Limb (tissue), 2 donors: Measurements from ENCODE around the gene ITGBL1.

ENCODE experiments used
- DNase-seq, 2 donors: peaks; one replicate each; pipeline ENCODE4 v3.0.0-alpha.2; 2016; ENCODE audit errors: extremely low spot score in 2 of 2

ITGBL1 gene

DNA sequence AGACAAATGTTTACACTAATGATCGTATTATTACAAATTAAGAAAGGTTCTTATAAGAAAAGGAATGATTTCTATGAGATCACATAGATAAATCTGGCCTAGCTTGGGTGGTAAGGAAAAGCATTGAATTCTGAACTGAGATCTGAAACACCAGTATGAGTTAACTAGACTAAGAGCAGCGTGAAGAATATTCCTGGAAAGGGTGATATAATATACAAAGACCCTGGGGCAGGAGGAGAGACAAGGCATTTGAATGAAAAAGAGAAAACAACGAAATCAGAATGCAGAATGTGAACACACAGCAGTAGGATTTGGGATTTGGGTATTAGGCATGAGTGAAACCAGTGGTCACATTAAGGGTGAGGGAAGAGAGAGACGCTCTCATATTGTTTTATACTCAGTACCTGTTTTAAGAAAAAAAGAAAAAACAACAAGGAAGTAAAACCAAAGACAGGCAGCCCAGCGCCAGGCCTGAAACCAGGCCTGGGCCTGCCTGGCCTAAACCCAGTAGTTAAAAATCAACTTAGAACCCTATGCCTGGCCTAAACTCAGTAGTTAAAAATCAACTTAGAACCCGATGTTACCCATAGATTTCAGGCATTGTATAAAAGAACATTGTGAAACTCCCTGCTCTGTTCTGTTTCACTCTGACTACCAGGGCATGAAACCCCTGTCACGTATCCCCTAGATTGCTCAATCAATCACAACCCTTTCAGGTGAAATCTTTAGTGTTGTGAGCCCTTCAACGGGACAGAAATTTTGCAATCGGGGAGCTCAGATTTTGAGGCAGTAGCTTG, 287.1 kb downstream of the ITGBL1 start:
- no peak for DNase-seq

DNA sequence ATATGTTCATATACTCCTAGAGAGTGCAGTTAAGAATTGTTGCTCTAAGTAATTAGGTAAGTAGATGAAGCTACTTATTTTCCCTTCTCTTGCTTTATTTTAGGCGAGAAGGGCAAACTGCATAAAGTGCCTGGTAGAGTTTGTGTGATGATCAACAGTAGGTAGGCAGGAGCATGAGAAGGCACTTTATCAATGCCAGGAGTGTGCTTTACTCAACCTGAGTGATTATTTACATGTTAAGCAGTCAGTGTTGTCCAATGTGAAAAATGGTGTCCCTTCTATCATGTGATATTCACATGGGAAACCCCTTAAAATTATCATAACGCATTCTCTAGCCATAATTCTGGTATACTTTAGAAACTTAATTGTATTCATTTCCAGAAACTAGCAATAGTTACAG, 294.0 kb downstream of the ITGBL1 start:
- no peak for DNase-seq

DNA sequence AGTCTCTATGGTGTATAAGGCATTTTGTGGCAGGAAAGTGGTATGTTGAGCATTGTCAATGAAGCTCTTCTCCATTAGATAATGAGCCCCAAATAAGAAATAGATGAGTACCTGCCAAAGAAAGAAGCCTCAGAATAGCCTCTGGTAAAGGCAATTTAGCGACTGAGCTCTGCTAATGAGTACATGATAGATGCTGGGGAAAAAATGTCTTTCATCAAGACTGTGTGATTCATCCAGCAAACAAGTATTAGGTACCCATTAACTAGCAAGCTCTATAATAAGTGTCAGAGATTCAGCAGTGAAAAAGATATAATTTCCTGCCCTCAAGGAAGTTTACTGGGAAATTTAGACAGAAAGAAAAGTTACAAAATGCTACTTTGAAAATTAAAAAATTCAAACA, 294.6 kb downstream of the ITGBL1 start:
- no peak for DNase-seq

DNA sequence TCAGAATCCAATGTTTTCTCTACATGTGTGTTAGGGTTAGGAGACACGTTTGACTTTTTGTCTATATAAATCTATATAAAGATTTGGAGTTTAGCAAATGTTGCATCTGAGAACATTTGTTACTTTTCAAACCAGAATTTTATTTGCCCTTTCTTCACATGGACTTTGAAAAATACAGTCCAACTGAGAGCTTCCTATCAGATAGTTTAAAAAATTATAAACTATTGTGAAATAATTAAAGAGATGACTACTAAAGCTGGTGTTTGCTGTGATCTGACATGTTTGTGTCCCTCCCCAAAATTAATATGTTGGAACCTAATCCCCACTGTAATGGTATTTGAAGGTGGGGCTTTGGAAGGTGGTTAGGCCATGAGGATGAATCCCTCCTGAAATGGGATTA, 297.1 kb downstream of the ITGBL1 start:
- DNase-seq = no peak

DNA sequence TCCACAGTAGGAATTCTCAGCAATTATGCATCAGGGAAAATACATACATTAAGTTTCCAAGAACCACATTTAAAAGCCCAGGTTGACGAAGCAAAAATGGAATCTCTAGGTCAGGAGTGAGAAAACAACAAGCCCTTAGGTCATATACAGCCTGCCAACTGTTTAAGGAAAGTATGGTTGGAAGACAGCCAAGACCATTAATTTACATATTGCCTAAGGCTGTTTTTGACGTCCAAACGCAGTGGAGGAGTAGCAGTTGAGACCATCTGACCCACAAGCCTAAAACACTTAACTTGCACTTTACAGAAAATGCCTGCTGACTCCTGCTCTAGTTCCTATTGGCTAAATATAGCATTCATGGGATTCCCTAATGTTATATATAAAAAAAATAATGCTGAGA, 299.0 kb downstream of the ITGBL1 start:
- no peak for DNase-seq

DNA sequence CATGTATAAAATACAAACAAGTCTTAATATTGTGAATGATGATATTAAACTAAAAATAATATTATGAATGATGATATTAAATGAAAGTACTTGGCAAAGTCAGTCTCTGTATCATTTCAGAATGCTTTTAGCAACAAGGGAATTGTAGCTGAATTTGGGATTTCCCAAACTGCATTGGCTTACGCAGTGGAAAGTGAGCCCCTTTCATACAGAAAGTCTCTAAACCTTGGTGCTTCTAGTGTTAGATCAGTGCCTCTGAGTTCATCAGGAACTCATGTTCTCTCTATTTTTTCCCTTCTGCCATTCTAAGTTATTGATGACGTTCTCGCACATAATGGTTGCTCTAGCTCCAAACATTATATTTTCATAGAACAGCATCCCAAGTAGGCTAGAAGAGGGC, 300.0 kb downstream of the ITGBL1 start:
- no peak for DNase-seq

DNA sequence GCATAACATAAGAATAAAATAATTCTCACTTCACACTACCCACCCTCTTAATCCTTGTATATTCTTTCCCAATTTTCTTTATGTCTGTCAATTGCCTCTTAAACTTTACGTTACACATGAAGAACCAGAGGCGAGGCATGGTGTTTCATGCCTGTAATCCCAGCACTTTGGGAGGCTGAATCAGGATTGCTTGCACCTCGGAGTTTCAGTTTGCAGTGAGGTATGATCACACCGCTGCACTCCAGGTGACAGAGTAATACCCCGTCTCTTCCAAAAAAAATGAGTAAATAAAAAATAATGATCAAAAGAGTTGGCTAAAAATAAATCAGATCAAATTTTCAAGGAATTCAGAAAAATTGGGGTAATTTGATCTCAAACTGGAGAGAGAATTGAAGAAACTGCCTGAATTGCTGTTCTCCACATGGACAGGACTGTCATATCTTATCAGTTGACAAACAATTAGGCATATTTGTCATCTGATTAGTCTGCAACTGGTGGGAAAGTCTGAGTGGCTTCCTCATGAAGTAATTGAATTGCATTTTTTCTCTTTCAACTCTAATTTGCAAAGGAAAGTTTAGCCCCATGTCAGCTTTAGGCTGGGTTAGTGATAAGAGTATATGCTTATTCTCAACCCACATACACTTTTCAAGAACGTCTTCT, 302.9 kb downstream of the ITGBL1 start:
- DNase-seq = no peak

DNA sequence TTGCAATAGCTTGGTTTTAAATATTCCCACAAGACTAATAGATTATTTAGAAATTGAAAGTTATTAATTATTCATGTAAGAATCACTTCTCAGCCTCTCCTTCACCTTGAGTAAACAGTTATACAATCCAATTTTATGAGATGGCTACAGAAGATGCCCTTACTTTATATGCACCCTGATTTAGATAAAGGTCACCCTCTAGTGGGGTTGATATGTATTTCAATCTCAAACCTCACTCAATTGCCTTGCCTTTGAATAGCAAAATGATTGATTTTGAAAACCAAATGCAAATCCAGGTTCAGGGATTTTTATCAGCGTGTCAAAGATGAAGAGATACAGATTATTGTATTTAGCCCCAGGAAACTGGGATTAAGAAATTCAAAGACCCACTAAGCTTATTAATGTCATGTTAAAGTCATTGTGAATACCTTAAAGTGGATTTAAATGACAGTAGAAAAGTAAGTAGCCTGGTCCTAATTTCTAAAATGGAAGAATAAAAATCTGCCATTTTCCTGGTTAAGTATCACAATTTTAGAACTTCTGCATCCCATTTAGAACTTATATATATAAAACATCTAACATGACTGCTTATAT, 305.1 kb downstream of the ITGBL1 start:
- peak in 1 of 2 donors; percentile 16 for DNase-seq

DNA sequence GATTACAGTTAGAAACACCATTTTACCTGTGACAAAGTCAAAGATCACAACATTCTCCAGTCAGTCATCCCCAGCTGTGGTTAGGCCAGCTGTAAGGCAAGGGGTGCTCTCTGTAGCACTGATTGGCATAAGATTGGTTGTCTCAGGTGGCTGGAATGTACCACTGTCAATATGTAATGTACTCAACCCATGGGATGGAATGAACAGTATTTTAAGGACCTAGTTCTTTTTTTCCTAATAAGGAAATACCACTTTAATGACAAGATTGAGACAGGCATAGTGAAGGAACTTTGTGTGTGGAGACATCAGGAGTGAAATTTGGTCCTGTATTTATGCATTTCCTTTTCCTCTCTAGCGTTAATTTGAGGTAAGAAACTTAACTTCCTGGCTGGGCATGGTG, 310.7 kb downstream of the ITGBL1 start:
- no peak for DNase-seq
